ENCODE results near the gene KRTAP15-1. TPM values are rescaled to one million over a fixed set of nuclear protein-coding genes. Genes with fewer than 3 reads are reported as not detected.
A peak's percentile ranks its signal among the peaks of the same experiment; 100 is the strongest.

The KRTAP15-1 gene
- total and polyA plus RNA-seq, 2 experiments from 2014 or later = not detected

- Mint-ChIP-seq H3K36me3 (ENCODE audit: low read depth) (no peaks in the 10 kb centered on the region), H3K27me3 (ENCODE audit: insufficient read depth, low read depth, poor library complexity) (no peaks in the 10 kb centered on the region), H3K9me3 (no peaks in the 10 kb centered on the region), H3K4me3 (no peak overlapping the region), H3K27ac (no peak overlapping the region), H3K4me1 (no peaks in the 10 kb centered on the region)
- Histone ChIP-seq H4K20me1 (replicated peaks; ENCODE audit: insufficient read depth) (no peaks in the 10 kb centered on the region), H3F3A (replicated peaks; ENCODE audit: low read depth) (no peaks in the 10 kb centered on the region), H2AFZ (no peak overlapping the region), H3K4me3 (no peak overlapping the region), H3K4me1 (ENCODE audit: insufficient read depth) (no peaks in the 10 kb centered on the region; the same call in 1 of the 2 replicates), H3K27me3 (ENCODE audit: insufficient read depth) (no peaks in the 10 kb centered on the region), H3K79me2 (replicated peaks; ENCODE audit: insufficient read depth) (no peaks in the 10 kb centered on the region), H3K4me2 (no peak overlapping the region), H3K9me2 (ENCODE audit: insufficient read depth) (no peaks in the 10 kb centered on the region), H3K36me3 (ENCODE audit: insufficient read depth) (no peaks in the 10 kb centered on the region), H3K27ac (ENCODE audit: low read depth) (no peak overlapping the region)
- DNase-seq (ENCODE audit: low spot score) = peak; percentile 67
- TF ChIP-seq, protein P1, sequence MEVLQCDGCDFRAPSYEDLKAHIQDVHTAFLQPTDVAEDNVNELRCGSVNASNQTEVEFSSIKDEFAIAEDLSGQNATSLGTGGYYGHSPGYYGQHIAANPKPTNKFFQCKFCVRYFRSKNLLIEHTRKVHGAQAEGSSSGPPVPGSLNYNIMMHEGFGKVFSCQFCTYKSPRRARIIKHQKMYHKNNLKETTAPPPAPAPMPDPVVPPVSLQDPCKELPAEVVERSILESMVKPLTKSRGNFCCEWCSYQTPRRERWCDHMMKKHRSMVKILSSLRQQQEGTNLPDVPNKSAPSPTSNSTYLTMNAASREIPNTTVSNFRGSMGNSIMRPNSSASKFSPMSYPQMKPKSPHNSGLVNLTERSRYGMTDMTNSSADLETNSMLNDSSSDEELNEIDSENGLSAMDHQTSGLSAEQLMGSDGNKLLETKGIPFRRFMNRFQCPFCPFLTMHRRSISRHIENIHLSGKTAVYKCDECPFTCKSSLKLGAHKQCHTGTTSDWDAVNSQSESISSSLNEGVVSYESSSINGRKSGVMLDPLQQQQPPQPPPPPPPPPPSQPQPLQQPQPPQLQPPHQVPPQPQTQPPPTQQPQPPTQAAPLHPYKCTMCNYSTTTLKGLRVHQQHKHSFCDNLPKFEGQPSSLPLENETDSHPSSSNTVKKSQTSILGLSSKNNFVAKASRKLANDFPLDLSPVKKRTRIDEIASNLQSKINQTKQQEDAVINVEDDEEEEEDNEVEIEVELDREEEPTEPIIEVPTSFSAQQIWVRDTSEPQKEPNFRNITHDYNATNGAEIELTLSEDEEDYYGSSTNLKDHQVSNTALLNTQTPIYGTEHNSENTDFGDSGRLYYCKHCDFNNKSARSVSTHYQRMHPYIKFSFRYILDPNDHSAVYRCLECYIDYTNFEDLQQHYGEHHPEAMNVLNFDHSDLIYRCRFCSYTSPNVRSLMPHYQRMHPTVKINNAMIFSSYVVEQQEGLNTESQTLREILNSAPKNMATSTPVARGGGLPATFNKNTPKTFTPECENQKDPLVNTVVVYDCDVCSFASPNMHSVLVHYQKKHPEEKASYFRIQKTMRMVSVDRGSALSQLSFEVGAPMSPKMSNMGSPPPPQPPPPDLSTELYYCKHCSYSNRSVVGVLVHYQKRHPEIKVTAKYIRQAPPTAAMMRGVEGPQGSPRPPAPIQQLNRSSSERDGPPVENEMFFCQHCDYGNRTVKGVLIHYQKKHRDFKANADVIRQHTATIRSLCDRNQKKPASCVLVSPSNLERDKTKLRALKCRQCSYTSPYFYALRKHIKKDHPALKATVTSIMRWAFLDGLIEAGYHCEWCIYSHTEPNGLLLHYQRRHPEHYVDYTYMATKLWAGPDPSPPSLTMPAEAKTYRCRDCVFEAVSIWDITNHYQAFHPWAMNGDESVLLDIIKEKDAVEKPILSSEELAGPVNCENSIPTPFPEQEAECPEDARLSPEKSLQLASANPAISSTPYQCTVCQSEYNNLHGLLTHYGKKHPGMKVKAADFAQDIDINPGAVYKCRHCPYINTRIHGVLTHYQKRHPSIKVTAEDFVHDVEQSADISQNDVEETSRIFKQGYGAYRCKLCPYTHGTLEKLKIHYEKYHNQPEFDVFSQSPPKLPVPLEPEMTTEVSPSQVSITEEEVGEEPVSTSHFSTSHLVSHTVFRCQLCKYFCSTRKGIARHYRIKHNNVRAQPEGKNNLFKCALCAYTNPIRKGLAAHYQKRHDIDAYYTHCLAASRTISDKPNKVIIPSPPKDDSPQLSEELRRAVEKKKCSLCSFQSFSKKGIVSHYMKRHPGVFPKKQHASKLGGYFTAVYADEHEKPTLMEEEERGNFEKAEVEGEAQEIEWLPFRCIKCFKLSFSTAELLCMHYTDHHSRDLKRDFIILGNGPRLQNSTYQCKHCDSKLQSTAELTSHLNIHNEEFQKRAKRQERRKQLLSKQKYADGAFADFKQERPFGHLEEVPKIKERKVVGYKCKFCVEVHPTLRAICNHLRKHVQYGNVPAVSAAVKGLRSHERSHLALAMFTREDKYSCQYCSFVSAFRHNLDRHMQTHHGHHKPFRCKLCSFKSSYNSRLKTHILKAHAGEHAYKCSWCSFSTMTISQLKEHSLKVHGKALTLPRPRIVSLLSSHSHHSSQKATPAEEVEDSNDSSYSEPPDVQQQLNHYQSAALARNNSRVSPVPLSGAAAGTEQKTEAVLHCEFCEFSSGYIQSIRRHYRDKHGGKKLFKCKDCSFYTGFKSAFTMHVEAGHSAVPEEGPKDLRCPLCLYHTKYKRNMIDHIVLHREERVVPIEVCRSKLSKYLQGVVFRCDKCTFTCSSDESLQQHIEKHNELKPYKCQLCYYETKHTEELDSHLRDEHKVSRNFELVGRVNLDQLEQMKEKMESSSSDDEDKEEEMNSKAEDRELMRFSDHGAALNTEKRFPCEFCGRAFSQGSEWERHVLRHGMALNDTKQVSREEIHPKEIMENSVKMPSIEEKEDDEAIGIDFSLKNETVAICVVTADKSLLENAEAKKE (CRISPR knock-in tag; IDR thresholded peaks at IDR 0.05) = no peak
- TF ChIP-seq ZNF331 (CRISPR knock-in tag; IDR thresholded peaks at IDR 0.05; ENCODE audit: low read depth) (no peak), EZH2 (IDR thresholded peaks at IDR 0.05; ENCODE audit: low read depth, unreplicated experiment) (no peak), CTCF (conservative IDR thresholded peaks at IDR 0.05; ENCODE audit: low read depth in 2 of 2) (peak; percentile 61 to 62), POLR2AphosphoS5 (IDR thresholded peaks at IDR 0.05; ENCODE audit: low read depth) (no peak), JUNB (IDR thresholded peaks at IDR 0.05; ENCODE audit: unreplicated experiment) (no peak)
- TF ChIP-seq, protein P2, sequence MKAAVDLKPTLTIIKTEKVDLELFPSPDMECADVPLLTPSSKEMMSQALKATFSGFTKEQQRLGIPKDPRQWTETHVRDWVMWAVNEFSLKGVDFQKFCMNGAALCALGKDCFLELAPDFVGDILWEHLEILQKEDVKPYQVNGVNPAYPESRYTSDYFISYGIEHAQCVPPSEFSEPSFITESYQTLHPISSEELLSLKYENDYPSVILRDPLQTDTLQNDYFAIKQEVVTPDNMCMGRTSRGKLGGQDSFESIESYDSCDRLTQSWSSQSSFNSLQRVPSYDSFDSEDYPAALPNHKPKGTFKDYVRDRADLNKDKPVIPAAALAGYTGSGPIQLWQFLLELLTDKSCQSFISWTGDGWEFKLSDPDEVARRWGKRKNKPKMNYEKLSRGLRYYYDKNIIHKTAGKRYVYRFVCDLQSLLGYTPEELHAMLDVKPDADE (IDR thresholded peaks at IDR 0.05) = no peak
- ATAC-seq = peak; percentile 69
These were observed 23.6 kb downstream of the KRTAP15-1 start for GRCh38 chr21:30463713-30464112.
